ENCODE measurements around the gene HGS. TPM values are rescaled to one million over a fixed set of nuclear protein-coding genes. Genes with fewer than 3 reads are reported as not detected.

Gene HGS, protein sequence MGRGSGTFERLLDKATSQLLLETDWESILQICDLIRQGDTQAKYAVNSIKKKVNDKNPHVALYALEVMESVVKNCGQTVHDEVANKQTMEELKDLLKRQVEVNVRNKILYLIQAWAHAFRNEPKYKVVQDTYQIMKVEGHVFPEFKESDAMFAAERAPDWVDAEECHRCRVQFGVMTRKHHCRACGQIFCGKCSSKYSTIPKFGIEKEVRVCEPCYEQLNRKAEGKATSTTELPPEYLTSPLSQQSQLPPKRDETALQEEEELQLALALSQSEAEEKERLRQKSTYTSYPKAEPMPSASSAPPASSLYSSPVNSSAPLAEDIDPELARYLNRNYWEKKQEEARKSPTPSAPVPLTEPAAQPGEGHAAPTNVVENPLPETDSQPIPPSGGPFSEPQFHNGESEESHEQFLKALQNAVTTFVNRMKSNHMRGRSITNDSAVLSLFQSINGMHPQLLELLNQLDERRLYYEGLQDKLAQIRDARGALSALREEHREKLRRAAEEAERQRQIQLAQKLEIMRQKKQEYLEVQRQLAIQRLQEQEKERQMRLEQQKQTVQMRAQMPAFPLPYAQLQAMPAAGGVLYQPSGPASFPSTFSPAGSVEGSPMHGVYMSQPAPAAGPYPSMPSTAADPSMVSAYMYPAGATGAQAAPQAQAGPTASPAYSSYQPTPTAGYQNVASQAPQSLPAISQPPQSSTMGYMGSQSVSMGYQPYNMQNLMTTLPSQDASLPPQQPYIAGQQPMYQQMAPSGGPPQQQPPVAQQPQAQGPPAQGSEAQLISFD
- 85.4 and 99.3 TPM in 2 replicates for total RNA-seq

GRCh38 chr17:81683584-81684441, at the start of gene HGS, which contains the start of gene ARL16:
Gene HGS, plus strand, starts transcription at chr17:81684011. Its CDS starts 56 bp downstream, at chr17:81684067.
Gene ARL16, minus strand, starts transcription at chr17:81683797. Its CDS starts 44 bp downstream, at chr17:81683753.

DNA sequence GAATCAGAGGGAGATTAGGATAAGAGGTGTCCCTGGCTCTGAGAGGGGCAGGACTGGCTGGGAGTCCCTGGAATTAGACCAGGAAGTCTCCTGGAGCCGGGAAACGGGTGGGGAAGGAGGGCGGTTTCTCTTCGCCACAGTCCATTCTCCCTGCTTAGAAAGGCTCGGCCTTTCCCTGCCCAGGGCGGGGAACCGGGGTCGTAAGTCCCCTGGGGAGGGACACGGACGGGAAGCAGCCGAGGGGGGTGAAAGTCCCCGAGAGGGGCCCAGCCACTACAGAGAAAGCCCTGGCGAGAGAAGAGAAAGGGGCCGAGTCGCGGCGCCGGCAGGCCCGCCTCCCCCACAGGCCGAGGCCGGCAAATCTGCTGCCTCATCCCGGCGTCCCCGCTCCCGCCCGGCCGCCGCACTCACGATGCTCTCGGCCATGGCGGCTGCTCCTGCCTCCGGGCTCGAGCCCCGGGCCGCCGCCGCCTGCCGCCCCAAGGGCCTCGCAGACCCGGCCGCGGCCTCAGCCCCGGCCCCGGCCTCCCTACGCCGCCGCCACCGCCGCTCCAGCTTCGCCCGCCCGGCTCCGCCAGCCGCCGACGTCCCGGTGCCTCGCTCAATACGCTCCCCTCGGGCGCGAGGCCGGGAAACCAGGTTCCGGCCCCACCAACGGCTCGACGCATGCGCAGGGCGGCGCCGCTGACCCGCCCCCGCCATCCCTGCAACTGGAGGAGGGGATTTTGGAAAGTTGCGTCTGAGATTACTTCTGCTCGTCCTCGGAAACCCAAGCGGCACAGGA, 47.1 kb upstream of the HGS start, which contains the start of the genes NPLOC4 and TSPAN10:
TSS of gene NPLOC4 (minus strand) at position 608 of the 784 bp plus-strand sequence. CDS start at position 426, 182 bp downstream.
TSS of gene TSPAN10 (plus strand) at position 692 of the 784 bp plus-strand sequence. CDS start 5,217 bp downstream, outside the sequence.

GRCh38 chr17:81656118-81656743, 27.6 kb upstream of the HGS start, which contains the start of gene PDE6G:
Gene PDE6G, minus strand, starts transcription at chr17:81656542. Its CDS starts 3,237 bp downstream, at chr17:81653305.

DNA sequence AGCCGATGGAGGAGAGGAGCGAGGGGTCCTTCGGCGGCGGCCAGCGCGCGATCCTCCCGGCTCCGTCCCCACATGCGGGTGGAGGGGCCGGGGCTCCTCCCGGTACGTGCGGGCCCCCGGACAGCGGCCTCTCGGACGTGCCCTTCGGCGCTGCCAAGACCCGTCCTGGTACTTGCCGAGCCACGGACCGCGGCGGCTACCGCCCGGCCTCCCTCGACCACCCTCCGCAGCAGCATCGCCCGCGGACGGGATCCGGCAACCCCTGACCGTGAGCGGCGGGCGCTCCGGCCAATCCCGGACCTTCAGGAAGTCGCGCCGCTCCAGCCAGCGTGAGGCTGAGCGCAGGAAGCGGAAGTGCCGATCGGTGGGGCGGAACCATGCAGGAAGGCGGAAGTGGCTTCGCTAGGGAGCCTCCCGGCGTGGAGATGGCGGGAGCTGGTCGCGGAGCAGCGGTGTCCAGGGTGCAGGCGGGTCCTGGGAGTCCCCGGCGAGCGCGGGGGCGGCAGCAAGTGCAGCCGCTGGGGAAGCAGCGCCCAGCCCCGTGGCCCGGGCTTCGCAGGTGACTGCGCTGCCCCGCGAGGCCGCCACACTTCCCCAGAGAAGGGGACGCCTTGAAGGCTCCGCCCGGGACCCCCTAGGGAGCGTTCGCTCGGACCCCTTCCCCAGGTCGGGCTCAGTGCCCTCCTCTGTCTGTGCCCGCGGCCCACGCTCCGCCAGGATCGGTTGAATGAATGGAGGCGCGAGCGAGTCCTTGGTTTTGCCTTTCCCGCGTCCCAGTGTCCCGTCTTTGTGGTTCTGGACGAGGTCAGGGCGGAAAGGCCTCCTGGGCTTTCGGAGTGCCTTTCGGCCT, 17.2 kb upstream of the HGS start, which contains the start of the genes CCDC137 and OXLD1:
TSS of gene CCDC137 (plus strand) at position 396 of the 850 bp plus-strand sequence. CDS start at position 426, 30 bp downstream.
TSS of gene OXLD1 (minus strand) at position 264 of the 850 bp plus-strand sequence. CDS start at position 236, 28 bp downstream.

DNA sequence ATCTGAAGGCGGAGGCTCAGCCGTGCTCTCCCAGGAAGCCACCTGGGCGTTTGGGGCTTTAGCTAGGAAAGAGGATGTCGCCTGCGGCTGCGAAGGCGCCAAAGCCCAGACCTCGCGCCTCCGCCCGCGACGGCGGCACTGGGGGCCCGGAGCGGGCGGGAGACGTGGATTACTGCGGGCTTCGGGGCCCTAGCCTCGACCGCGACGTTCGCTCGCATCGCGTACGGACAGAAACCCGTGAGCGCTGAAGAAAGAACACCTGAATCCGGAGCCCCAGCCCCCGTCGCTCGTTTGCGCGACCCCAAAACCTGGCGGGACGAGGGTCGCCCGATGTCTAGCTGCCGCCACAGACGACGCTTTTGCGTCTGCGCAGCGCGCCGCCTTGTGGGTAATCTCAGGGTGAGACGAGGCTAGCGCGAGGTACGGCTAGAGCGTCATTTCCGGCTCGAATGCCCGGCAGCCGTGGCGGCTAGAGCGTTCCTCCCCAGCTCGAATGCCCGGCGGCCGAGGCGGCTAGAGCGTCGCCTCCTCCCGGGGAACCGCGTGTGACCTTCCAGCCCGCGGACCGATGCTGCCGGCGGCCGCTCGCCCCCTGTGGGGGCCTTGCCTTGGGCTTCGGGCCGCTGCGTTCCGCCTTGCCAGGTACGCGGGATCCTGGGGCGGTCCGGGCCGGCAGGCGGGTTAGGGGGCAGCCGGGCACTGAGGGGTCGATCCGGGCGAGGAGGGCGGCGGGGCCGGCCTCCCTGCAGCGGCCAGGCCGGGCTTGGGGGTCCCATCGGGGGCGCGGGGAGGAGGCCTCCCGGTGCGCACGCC, 19.3 kb downstream of the HGS start, which contains the start of gene MRPL12:
TSS of gene MRPL12 (plus strand) at position 434 of the 813 bp plus-strand sequence. CDS start at position 569, 135 bp downstream.

GRCh38 chr17:81711814-81712467, 28.1 kb downstream of the HGS start, which contains the start of gene SLC25A10:
Gene SLC25A10, plus strand, starts transcription at chr17:81712284. Its CDS starts 143 bp downstream, at chr17:81712427.

Other genes with a start within 250 kb of the HGS start
- 5,856 and 6,691 TPM in 2 replicates for gene ACTG1, start 171.2 kb upstream of the HGS start, total RNA-seq
- not detected in 2 replicates for gene FSCN2, start 155.6 kb upstream of the HGS start, total RNA-seq
- 30.0 and 30.6 TPM in 2 replicates for gene FAAP100, start 131.7 kb upstream of the HGS start, total RNA-seq
- gene NPLOC4, start 46.9 kb upstream of the HGS start, total RNA-seq, result 44.7 and 53.7 TPM in 2 replicates
- gene TSPAN10, start 46.8 kb upstream of the HGS start, total RNA-seq, result 0.49 TPM in 1 of 2 replicates, not detected in the other
- gene PDE6G, start 27.5 kb upstream of the HGS start, total RNA-seq, result not detected in 2 replicates
- gene OXLD1, start 17.4 kb upstream of the HGS start, total RNA-seq, result 30.6 and 34.2 TPM in 2 replicates
- 11.0 and 18.8 TPM in 2 replicates for gene CCDC137, start 17.3 kb upstream of the HGS start, total RNA-seq
- gene ARL16, start 214 bp upstream of the HGS start, total RNA-seq, result 23.4 and 29.4 TPM in 2 replicates
- 82.5 and 175 TPM in 2 replicates for gene MRPL12, start 19.4 kb downstream of the HGS start, total RNA-seq
- gene SLC25A10, start 28.3 kb downstream of the HGS start, total RNA-seq, result 13.2 and 39.5 TPM in 2 replicates
- not detected in 2 replicates for gene GCGR, start 120.1 kb downstream of the HGS start, total RNA-seq
- gene MCRIP1, start 149.3 kb downstream of the HGS start, total RNA-seq, result 54.0 and 72.8 TPM in 2 replicates
- not detected in 2 replicates for gene PPP1R27, start 151.0 kb downstream of the HGS start, total RNA-seq
- gene P4HB, start 176.5 kb downstream of the HGS start, total RNA-seq, result 1,696 and 1,977 TPM in 2 replicates
- gene ARHGDIA, start 187.3 kb downstream of the HGS start, total RNA-seq, result 274 and 312 TPM in 2 replicates
- 109 and 236 TPM in 2 replicates for gene ALYREF, start 207.6 kb downstream of the HGS start, total RNA-seq
- gene ANAPC11, start 207.7 kb downstream of the HGS start, total RNA-seq, result 256 and 274 TPM in 2 replicates
- gene NPB, start 218.2 kb downstream of the HGS start, total RNA-seq, result 3.4 and 3.6 TPM in 2 replicates
- 74.0 and 100 TPM in 2 replicates for gene PCYT2, start 227.4 kb downstream of the HGS start, total RNA-seq
- gene SIRT7, start 234.2 kb downstream of the HGS start, total RNA-seq, result 14.7 and 22.4 TPM in 2 replicates
- 10.7 and 15.5 TPM in 2 replicates for gene MAFG, start 243.7 kb downstream of the HGS start, total RNA-seq

Data from hair follicular keratinocyte (primary cell).